DMS114 treated with DMSO at 0.1 percent for 48 hours (cell line): ENCODE results near the gene USPL1.

ENCODE experiments used
- DNase-seq: peaks from one replicate; lab custom pipeline; 2025; ENCODE audit not compliant: unreplicated experiment; lab: John Stamatoyannopoulos, UW

Gene USPL1

DNA sequence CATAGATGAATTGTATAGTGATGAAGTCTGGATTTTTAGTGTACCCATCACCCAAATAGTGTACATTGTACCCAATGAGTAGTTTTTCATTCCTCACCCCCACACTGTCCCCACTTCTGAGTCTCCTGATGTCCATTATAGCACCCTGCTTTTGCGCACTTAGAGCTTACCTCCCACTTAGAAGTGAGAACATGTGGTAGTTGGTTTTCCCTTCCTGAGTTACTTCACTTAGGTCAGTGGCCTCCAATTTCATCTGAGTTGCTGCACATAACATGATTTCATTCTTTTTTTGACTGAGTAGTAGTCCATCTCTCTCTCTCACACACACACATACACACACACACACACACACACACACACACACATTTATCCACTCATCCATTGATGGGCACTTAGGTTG lies 74.4 kb downstream of the USPL1 start:
- DNase-seq = no peak

GRCh38 chr13:30696278-30697176 lies 78.8 kb downstream of the USPL1 start:
- no peak for DNase-seq

DNA sequence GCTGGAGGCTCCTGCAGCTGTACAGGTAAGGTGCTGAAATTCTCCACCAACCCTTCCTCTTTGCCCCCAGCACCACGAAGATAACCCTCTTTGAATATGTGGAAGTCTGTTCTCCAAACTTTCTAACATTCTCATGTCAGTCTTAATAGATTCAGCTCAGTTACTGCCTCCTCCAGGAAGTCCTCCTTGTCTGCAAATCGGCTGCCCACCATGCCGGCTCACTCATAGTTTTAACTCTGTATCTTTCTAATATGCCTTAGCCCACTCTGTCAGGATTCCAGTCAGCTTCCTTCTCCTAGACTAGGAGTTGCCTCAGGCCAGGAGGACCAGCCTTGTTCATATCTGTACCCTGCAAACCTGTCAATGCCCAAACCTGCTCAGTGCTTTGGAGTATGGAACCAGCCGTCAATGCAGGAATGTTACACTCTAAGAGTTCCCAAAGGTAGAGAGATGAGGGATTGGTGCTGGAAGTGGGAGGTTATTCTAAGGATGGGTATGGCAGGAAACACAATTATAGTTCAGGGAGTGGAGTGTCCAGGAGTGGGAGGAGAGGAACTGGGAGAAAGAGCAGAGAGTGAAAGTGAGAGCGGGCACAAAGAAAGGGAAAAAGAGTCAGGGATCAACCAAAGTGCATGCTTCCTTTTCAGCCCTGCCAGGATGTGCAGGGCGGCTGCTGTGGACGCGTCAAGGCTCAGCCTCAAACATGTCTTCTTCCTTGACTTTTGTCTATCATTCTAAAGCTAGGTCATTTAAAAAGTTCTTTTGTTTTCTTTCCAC lies 79.6 kb downstream of the USPL1 start:
- no peak for DNase-seq

- DNase-seq = no peak
Observed at GRCh38 chr13:30697996-30698401, 80.3 kb downstream of the USPL1 start.

GRCh38 chr13:30698488-30699005 lies 80.8 kb downstream of the USPL1 start:
- DNase-seq = no peak

DNA sequence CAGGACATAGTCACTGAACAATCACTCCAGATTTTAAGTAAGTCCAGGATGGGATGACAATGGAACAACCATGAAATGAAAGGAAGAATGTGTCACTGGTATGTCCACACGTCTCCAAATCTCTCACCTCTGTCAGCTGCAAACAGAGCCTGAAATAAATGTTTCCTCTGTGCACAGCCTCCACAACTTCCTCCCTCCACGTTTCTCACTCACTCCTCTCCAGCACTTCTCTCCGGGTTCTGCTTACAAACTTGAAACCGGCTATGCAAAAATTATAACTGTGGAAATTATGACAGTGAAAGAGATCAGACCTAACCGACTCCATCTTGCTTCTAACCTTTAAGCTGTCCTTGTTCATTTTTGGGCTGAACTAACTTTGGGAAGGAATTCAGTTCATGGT lies 82.6 kb downstream of the USPL1 start:
- DNase-seq = no peak

DNA sequence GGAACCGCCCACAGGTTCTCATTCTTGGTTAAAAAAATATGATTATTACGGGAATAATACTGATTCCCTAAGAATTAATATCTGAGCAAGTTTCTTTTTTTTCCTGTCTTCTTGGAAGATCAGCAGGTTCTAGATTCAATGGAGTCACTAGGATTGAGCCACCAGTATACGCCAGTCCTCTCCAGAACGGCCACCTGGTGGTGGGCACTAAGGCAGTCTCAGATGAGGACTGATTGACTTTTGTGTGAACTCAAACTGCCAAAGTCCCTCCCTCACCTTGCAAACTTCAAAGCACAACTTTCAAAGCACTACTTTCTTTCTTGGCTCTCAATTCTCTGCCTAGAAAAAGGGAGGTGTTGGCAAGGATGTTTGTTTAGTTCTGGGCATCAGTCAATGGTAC lies 84.3 kb downstream of the USPL1 start:
- DNase-seq = no peak

DNA sequence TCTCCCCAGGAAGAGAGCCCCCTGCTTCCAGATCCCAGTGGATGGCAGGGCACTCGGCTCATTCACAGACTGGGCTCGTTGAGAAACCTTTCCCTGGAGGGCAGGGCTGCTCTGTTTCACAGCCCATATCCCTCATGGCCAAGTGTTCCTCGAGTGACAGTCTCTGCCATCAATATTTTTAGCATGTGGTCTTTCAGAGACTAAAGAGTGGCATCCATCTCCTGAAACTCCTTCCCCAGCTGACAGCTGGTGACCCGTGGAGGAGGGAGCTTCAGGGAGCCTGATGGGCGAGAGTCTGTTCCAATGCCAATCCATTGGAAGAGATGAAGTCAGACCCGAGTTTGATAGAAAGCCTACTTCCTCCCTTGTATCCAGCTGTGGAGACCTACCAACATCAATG lies 86.9 kb downstream of the USPL1 start:
- DNase-seq = no peak

DNA sequence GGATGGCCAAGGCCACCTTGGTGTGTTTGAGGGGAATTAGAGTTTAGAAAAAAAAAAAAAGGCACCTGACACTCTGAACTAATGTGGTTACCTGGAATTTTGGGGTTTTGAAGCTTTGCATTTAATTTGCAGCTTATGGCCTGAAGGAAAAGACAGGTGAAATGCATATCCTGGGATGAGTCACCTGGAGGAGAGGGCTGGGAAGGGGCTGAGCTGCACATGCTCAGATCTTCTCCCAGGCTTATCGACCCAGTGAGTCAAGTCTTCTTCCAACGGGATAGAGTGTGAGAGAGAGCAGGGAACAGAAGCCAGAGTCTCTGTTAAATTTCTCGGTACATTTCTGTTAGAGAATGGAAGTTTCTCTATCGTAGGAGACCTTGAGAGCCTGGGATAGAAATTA lies 88.0 kb downstream of the USPL1 start:
- DNase-seq = no peak

- no peak for DNase-seq
Observed at GRCh38 chr13:30708541-30708940, 90.8 kb downstream of the USPL1 start.
